ENCODE results near the gene SCFD2.

DNA sequence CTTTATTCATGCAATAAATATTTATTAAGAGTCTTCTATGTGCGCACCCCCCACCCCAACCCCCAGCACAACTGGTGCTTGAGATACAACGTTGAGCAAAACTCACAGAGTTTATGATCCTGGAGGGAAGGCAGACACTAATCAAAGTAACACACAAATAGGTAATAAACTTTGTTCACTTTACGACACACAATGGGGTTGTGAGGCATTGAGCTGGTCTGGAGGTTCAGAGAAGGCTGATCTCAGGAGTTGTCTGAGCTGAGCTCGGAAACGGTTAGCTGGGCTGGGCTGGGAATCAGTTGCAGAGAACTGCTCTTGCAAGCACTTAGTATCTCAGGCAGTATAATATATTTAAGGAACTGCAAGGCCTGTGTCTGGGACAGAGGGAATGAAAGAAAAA lies 238.5 kb downstream of the SCFD2 start:
- no peak for TF ChIP-seq CEBPB (IDR thresholded peaks at IDR 0.05; ENCODE audit: borderline replicate concordance in 1 of 2, low read depth in 2 of 2, low read length in 2 of 2)
- TF ChIP-seq, protein P1, sequence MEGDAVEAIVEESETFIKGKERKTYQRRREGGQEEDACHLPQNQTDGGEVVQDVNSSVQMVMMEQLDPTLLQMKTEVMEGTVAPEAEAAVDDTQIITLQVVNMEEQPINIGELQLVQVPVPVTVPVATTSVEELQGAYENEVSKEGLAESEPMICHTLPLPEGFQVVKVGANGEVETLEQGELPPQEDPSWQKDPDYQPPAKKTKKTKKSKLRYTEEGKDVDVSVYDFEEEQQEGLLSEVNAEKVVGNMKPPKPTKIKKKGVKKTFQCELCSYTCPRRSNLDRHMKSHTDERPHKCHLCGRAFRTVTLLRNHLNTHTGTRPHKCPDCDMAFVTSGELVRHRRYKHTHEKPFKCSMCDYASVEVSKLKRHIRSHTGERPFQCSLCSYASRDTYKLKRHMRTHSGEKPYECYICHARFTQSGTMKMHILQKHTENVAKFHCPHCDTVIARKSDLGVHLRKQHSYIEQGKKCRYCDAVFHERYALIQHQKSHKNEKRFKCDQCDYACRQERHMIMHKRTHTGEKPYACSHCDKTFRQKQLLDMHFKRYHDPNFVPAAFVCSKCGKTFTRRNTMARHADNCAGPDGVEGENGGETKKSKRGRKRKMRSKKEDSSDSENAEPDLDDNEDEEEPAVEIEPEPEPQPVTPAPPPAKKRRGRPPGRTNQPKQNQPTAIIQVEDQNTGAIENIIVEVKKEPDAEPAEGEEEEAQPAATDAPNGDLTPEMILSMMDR (IDR thresholded peaks at IDR 0.05 in 2 of 3, conservative IDR thresholded peaks at IDR 0.05 in 1 of 3; ENCODE audit: control insufficient read depth in 2 of 3, extremely low read depth in 1 of 3, insufficient read depth in 1 of 3, low read depth in 3 of 3, low read length in 3 of 3): no peak
